ENCODE measurements around the gene C3orf18.

- TF ChIP-seq, protein P1, sequence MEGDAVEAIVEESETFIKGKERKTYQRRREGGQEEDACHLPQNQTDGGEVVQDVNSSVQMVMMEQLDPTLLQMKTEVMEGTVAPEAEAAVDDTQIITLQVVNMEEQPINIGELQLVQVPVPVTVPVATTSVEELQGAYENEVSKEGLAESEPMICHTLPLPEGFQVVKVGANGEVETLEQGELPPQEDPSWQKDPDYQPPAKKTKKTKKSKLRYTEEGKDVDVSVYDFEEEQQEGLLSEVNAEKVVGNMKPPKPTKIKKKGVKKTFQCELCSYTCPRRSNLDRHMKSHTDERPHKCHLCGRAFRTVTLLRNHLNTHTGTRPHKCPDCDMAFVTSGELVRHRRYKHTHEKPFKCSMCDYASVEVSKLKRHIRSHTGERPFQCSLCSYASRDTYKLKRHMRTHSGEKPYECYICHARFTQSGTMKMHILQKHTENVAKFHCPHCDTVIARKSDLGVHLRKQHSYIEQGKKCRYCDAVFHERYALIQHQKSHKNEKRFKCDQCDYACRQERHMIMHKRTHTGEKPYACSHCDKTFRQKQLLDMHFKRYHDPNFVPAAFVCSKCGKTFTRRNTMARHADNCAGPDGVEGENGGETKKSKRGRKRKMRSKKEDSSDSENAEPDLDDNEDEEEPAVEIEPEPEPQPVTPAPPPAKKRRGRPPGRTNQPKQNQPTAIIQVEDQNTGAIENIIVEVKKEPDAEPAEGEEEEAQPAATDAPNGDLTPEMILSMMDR (optimal IDR thresholded peaks at IDR 0.05 in 1 of 3, IDR thresholded peaks at IDR 0.05 in 1 of 3, conservative IDR thresholded peaks at IDR 0.05 in 1 of 3; ENCODE audit: extremely low read depth in 1 of 3, insufficient read depth in 2 of 3, low read length in 3 of 3): no peak
- no peak for TF ChIP-seq EZH2 (IDR thresholded peaks at IDR 0.05; ENCODE audit: low read length)
Observed at GRCh38 chr3:50570508-50571279, 3.1 kb upstream of the C3orf18 start.

Data from keratinocyte (primary cell).